SH-SY5Y (cell line): ENCODE results near the gene HELT.

Experiments used
- GATA2 ChIP-seq: IDR thresholded peaks from 2 replicates; pipeline ENCODE4 v1.6.1; 2011; ENCODE audit warnings: mild to moderate bottlenecking, low read depth, low read length
- GATA3 ChIP-seq: IDR thresholded peaks from 2 replicates; pipeline ENCODE4 v1.6.1; 2011; ENCODE audit warnings: low read depth, mild to moderate bottlenecking, low read length, moderate library complexity

DNA sequence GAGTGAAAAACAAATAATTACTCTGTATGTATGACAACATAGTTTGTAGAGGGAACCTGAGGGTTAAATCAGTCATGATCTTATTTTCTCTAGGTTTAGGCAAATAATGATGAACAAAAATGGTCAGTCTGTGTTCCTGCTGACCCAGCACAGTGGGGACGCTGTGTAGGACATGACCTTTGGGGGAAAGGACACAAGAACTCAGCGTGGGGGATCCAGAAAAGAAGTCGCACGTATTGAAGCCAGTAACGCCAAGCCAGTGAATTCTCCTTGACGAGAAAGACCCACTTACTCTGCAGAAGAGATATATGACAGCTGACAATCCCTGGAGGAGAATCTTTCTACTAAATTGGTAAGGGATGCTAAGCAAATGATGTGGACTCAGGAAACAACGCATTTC lies 36.6 kb downstream of the HELT start:
- TF ChIP-seq GATA2 (no peak), GATA3 (no peak)
